Heart right ventricle (tissue), 16 donors: Measurements from ENCODE around the gene NELFB. TPM values are rescaled to one million over a fixed set of nuclear protein-coding genes. Genes with fewer than 3 reads are reported as not detected.

Experiments
- ATAC-seq, 8 donors: fragments of 200-7000 bp; cut with Tn5 transposase; one replicate each; pipeline ENCODE4 v1.9.1; 2020; ENCODE audit warnings: mild to moderate bottlenecking in 8 of 8, moderate library complexity in 8 of 8, moderate number of reproducible peaks in 1 of 8
- DNase-seq, 2 donors: peaks; one replicate each; pipeline ENCODE4 v3.0.0-alpha.2; 2020
- H3K27ac ChIP-seq, 10 donors: fragments of 200-600 bp; sonication (generic) in 2 of 10; one replicate each; pipeline versions ENCODE4 v1.5.0 to v1.8.0; 2020 to 2022; ENCODE audit warnings: mild to moderate bottlenecking in 3 of 10
- H3K27me3 ChIP-seq, 7 donors: fragments of 200-600 bp; one replicate each; pipeline ENCODE4 v1.8.0; 2021 to 2022; ENCODE audit warnings: mild to moderate bottlenecking in 2 of 7
- H3K36me3 ChIP-seq, 9 donors: fragments of 200-600 bp; sonication (generic) in 1 of 9; one replicate each; pipeline versions ENCODE4 v1.5.0 to v1.8.0; 2020 to 2022; ENCODE audit warnings: mild to moderate bottlenecking in 2 of 9
- H3K4me1 ChIP-seq, 9 donors: fragments of 200-600 bp; sonication (generic) in 1 of 9; one replicate each; pipeline versions ENCODE4 v1.5.0 to v1.8.0; 2020 to 2022; ENCODE audit warnings: mild to moderate bottlenecking in 4 of 9
- H3K4me3 ChIP-seq, 10 donors: fragments of 200-600 bp; sonication (generic) in 2 of 10; one replicate each; pipeline versions ENCODE4 v1.5.0 to v1.8.0; 2020 to 2022; ENCODE audit warnings: mild to moderate bottlenecking in 7 of 10, moderate library complexity in 2 of 10
- H3K9me3 ChIP-seq, 11 donors: fragments of 200-600 bp in 10 of 11; sonication (generic) in 2 of 11; one replicate each; pipeline versions ENCODE4 v1.5.0 to v1.8.0; 2013 to 2022; ENCODE audit warnings: mild to moderate bottlenecking in 2 of 11, control low read depth in 1 of 11, moderate library complexity in 1 of 11
- CTCF ChIP-seq, 9 donors: fragments of 200-600 bp; sonication (generic) in 2 of 9; IDR thresholded peaks; one replicate each; pipeline versions ENCODE4 v1.5.0 to v1.8.0; 2021 to 2022; ENCODE audit warnings: antibody characterized with exemption in 9 of 9, mild to moderate bottlenecking in 5 of 9, moderate library complexity in 1 of 9
- WGBS, 2 donors: extraction: QIAGEN DNeasy Blood & Tissue Kit; methylation state at CpG; one replicate each; pipeline ENCODE4 v1.1.7; 2013; ENCODE audit warnings: inconsistent platforms in 1 of 2; 5-methylcytosine and 5-hydroxymethylcytosine counted together
- intact Hi-C, 10 donors: fragments of 100-400 bp; cut with DNase I; formaldehyde crosslinking; loops; one replicate each; pipeline versions ENCODE4 v1.11.1 to v1.14.2; 2022
- polyA plus RNA-seq, 2 donors: library from polyadenylated mRNA; stranded (reverse); fragments of 200-250 nt; gene quantifications; one replicate each; pipeline ENCODE4 v1.2.3, GENCODE V29; 2013
- total RNA-seq, 10 donors: library from RNA; stranded (reverse); fragmentation: NEBNext Ultra II Directional in 3 of 10; extraction: Animal tissue kit (Norgen Biotek cat#: 25700) in 3 of 10; gene quantifications; one replicate each; pipeline versions ENCODE4 v1.2.1 to v1.2.4, GENCODE V29; 2021 to 2023
- donor health status: Arrhythmogenic right ventricular cardiomyopathy.
- donor health status: ischemic (EF 13 %, LVEDD 7.1; RV severe dilation, severe dysfunction).
- donor health status: healthy with polysubstance abuse.
- donor health status: DM: no; HTN: yes; CAD: no.
- donor health status: DM: no; HTN: no; CAD: no.
- donor health status: ischemic (EF 25% LVEDD 6.9; RV normal size, moderate dysfunction).
- donor health status: ischemic (EF 25% LVEDD 5.7; RV mildly dilated, moderate dysfunction).
- donor health status: healthy.
- donor health status: DM: yes; HTN: yes; CAD: no.
- donor health status: Ischemic cardiomyopathy.
- donor health status: ischemic (EF 35%, LVEDD 5.7; RV mildly dilated, moderate dysfunction).
- donor health status: nonischemic (EF 11% LVEDD 7.7; RV severe dilation, severe dysfunction).
- donor health status: DM: yes; HTN: yes; CAD: no.
- donor health status: PGD.
- donor health status: ischemic (EF 29% LVEDD 5.4; RV normal size, mild dysfunction).
- donor health status: nonischemic (EF 23%, LVEDD 6.1; RV moderate dilation, normal function).

The NELFB gene
- total and polyA plus RNA-seq, 12 donors, result 31.5 to 52.9 (median 39.2) TPM

GRCh38 chr9:137263506-137263905 lies 8.4 kb downstream of the NELFB start:
- WGBS, 2 donors, result 82 to 89% methylated on average over 10 of the region's 10 CpGs
- H3K36me3 ChIP-seq, result peaks cover 0 to 79% (median 31%) of the 10 kb centered on the region in 9 donors
- DNase-seq, result peak in 1 of 2 donors; percentile 5

GRCh38 chr9:137264067-137264466 lies 8.9 kb downstream of the NELFB start:
- no peak for TF ChIP-seq CTCF (IDR thresholded peaks at IDR 0.05)
- WGBS, 2 donors, result 95% methylated on average over 22 of the region's 22 CpGs
- Histone ChIP-seq H3K27ac (no peak overlapping the region), H3K36me3 (peaks cover 0 to 78% (median 29%) of the 10 kb centered on the region in 9 donors), H3K4me1 (peaks cover 2 to 33% (median 20%) of the 10 kb centered on the region in 9 donors), H3K9me3 (no peaks in the 10 kb centered on the region), H3K27me3 (no peaks in the 10 kb centered on the region), H3K4me3 (no peak overlapping the region)
- DNase-seq (peak in 1 of 2 donors; percentile 7), ATAC-seq (no peak)
- intact Hi-C loops, result no loop called here

More at GRCh38 chr9:137263506-137263905, 8.4 kb downstream of the NELFB start:
- Histone ChIP-seq H3K4me3 (no peak overlapping the region), H3K27ac (no peak overlapping the region), H3K27me3 (no peaks in the 10 kb centered on the region), H3K4me1 (peaks cover 0 to 27% (median 15%) of the 10 kb centered on the region in 9 donors), H3K9me3 (no peaks in the 10 kb centered on the region)
- intact Hi-C loops, result no loop called here
- no peak for TF ChIP-seq CTCF (IDR thresholded peaks at IDR 0.05)
- peak in 1 of 8 donors; percentile 11 for ATAC-seq

- 92 to 97% methylated on average over 29 of the region's 29 CpGs for WGBS, 2 donors
- Histone ChIP-seq H3K27ac (no peak overlapping the region), H3K27me3 (no peaks in the 10 kb centered on the region), H3K9me3 (no peaks in the 10 kb centered on the region), H3K36me3 (peaks cover 0 to 80% (median 24%) of the 10 kb centered on the region in 9 donors), H3K4me3 (no peak overlapping the region), H3K4me1 (peaks cover 8 to 48% (median 33%) of the 10 kb centered on the region in 9 donors)
- ATAC-seq (no peak), DNase-seq (no peak)
- no peak for TF ChIP-seq CTCF (IDR thresholded peaks at IDR 0.05)
- intact Hi-C loops, result no loop called here
These were observed 10.5 kb downstream of the NELFB start for GRCh38 chr9:137265496-137266161.

- H3K27ac ChIP-seq, result no peak overlapping the region
- peaks cover 0 to 84% (median 24%) of the 10 kb centered on the region in 9 donors for H3K36me3 ChIP-seq
- H3K4me1 ChIP-seq, result peaks cover 8 to 53% (median 38%) of the 10 kb centered on the region in 9 donors
- no peak for TF ChIP-seq CTCF (IDR thresholded peaks at IDR 0.05)
- H3K4me3 ChIP-seq, result no peak overlapping the region
- DNase-seq (peak in 1 of 2 donors; percentile 43), ATAC-seq (no peak)
- intact Hi-C loops, result no loop called here
- H3K27me3 ChIP-seq, result no peaks in the 10 kb centered on the region
- no peaks in the 10 kb centered on the region for H3K9me3 ChIP-seq
- 73 to 76% methylated on average over 15 of the region's 15 CpGs for WGBS, 2 donors
These were observed 11.0 kb downstream of the NELFB start for GRCh38 chr9:137266162-137266527.
